GM13976 (cell line): Measurements from ENCODE around the gene CYBRD1.
A peak's percentile ranks its signal among the peaks of the same experiment; 100 is the strongest.
"Not testable (repeated sequence)": the region's sequence is repeated elsewhere in the genome, so short reads cannot be mapped to it uniquely, and the experiment has no call there.

Experiments used
- DNase-seq: peaks from one replicate; pipeline ENCODE4 v3.0.0; 2012; ENCODE audit warnings: low spot score
- in situ Hi-C: fragments of 300-500 bp; cut with MboI; formaldehyde crosslinking; loops from one replicate; pipeline ENCODE4 v1.12.0; 2022; ENCODE audit warnings: low sequenced_read_pairs, mixed read lengths, inconsistent platforms; ENCODE audit not compliant: unreplicated experiment
- TF ChIP-seq, protein P1 (sequence below): IDR thresholded peaks from 2 replicates; pipeline ENCODE4 v1.5.1; 2012; ENCODE audit warnings: borderline replicate concordance, mild to moderate bottlenecking; ENCODE audit not compliant: insufficient read depth; ENCODE audit errors: extremely low read depth, missing control alignments, control extremely low read depth

The CYBRD1 gene

DNA sequence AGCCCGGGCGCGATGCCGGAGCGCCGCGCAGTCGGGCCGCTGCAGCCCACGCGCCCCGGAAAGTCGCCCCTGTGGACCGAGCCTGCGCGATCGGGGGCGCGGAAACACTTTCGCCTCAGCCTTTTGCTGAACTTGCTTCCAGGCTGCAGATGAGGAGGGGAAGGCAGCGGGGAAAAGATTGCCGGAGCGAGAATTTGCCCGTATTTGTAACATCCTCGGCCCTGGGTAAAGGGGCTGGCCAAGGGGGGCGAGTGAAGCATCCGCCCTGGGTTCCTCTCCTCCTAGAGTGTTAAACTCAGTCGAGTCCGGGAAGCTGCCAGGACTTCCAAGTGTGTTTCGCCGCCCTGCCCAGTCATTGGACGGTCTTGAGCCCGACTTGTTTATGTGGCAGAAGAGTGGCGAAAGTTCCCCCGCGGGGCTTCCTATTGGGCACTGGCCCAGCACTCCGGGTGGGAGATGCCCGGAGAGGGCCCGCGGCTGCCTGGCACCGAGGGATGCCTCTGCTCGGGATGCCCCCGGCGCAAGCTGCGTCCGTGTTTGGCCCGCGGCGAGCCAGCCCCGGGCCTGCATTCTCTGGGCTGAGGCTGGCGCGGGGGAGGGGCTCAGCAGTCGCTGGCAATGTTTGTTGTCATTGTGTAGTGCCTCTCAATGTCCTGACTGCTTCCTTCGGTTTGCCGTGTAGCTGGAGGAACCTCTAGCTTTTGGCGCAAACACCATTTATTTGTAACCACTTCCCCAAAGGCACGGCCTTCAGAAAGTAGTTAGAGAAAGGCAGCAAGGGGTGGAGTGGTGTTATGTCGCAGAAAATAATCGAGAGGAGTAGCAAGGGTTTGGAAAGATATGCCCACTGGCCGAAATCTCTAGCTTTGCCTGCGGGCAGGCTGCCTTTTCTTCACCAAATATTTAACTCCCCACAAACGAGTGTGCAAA lies 1.1 kb downstream of the CYBRD1 start:
- TF ChIP-seq, protein P1, sequence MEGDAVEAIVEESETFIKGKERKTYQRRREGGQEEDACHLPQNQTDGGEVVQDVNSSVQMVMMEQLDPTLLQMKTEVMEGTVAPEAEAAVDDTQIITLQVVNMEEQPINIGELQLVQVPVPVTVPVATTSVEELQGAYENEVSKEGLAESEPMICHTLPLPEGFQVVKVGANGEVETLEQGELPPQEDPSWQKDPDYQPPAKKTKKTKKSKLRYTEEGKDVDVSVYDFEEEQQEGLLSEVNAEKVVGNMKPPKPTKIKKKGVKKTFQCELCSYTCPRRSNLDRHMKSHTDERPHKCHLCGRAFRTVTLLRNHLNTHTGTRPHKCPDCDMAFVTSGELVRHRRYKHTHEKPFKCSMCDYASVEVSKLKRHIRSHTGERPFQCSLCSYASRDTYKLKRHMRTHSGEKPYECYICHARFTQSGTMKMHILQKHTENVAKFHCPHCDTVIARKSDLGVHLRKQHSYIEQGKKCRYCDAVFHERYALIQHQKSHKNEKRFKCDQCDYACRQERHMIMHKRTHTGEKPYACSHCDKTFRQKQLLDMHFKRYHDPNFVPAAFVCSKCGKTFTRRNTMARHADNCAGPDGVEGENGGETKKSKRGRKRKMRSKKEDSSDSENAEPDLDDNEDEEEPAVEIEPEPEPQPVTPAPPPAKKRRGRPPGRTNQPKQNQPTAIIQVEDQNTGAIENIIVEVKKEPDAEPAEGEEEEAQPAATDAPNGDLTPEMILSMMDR = no peak
- DNase-seq = peak; percentile 50
- in situ Hi-C loops = no loop called here

DNA sequence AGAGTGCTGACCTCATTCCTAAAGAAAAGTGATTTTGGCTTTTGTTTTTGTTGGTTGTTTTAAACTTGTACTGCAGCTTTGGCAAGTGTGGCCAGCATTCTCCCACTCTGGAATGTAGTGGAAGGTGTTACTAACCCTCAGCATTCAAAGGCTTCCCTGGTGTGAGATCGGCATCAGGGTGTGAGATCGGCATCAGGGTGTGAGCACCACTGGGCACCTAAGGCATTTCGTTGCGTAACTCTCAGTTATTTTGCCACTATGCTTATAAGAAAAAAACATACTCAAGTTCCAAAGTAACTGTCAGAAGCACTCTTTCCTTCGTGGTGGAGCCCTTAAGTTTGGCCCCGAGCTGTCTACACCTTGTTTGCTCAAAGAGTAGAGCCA lies 1.7 kb downstream of the CYBRD1 start:
- in situ Hi-C loops = no loop called here
- TF ChIP-seq, protein P1 = no peak
- no peak for DNase-seq

DNA sequence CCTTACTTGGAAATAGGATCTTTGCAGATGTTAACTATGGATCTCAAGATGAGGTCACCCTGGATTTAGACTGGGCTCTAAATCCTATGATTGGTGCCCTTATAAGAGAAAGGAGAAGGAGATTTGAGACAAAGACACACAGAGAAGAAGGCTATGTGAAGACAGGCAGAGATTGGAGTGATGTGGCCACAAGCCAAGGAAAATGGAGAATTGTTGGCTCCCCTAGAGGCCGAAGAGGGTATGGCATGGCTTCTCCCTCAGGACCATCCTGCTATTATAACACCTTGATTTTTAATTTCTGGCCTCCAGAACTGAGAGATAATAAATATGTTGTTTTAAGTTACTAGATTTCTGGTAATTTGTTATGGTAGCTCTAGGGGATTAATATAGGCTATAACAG lies 7.6 kb downstream of the CYBRD1 start:
- DNase-seq = no peak
- TF ChIP-seq, protein P1 = peak; percentile 3
- in situ Hi-C loops = no loop called here

DNA sequence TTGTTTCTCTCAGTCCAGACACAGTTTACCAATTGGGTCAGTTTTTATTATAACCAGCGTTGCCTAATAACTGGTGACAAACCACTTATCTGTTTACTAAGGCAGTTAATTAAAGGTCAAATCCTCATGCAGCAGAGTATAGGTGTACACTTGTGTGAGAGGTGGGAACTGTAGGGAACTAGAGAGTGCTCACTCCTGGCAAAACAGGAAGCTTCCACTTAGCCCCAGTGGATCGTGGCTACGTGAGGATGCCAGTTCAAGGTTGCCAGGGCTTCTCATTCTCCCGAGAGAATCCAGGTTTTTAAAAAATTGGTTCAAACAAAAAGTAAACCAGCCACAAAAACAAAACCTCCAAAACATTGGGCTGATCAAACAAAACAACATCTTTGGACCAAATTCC lies 8.1 kb downstream of the CYBRD1 start:
- TF ChIP-seq, protein P1 = no peak
- in situ Hi-C loops = no loop called here
- DNase-seq = no peak

DNA sequence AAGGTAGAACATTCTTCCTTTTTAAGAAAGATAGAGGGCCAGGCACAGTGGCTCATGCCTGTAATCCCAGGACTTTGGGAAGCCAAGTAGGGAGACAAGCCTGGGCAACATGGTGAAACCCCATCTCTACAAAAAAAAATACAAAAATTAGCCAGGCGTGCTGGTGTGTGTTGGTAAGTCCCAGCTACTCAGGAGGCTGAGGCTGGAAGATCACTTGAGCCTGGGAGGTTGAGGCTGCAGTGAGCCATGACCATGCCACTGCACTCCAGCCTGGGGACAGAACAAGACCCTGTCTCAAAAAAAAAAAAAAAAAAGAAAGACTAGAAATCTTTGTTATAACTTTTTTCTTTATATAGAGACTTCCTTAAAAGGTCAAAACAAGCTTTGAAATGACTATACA lies 8.6 kb downstream of the CYBRD1 start:
- in situ Hi-C loops, DNase-seq: not testable (repeated sequence)

DNA sequence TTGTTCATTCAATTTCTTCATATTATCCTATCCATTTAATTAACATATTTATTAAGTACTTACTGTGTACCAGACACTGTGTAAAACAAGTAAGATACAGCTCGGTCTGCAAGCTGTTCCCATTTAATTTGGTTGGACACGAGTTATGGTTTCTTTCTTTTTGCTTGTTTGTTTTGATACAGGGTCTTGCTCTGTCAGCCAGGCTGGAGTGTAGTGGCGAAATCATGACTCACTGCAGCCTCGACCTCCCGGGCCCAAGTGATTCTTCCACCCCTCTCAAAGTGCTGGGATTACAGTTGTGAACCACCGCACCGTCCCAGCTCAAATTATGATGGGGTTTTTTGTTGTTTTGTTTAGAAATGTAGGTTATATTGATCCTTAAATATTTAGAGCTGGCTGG lies 9.0 kb downstream of the CYBRD1 start:
- TF ChIP-seq, protein P1 = no peak
- in situ Hi-C loops = no loop called here
- DNase-seq = no peak

DNA sequence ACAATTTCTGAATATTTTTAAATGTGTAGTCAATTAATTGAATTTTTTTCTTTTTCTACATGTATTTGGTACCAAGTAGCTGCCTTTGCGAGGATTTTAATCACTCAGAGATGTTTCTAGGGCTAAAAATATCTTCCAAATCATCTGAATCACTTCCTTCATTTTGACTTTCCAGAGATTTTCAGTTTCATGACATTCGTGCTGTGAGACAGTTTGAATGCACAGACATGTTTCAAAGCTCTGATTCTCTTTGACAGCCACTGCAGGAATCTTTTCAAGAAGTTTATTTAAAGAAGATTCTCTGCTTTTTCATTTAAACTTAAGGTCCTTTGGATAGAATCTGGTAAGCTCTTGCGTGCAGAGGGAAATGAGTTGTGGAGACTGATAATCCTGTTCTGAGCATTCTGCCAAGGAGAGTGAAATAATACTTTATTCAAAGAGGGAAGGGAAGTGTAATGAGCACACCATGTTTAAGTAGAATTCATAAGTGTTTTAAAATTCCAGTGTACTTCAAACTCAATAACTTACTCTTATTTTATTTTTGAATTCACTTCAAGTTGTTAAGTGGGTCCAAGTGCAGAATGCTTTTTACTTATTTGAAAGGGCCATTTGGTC lies 9.7 kb downstream of the CYBRD1 start:
- in situ Hi-C loops = no loop called here

More for the DNA sequence above, 9.7 kb downstream of the CYBRD1 start:
- DNase-seq = no peak
- TF ChIP-seq, protein P1 = no peak
